GM18502 (cell line): Measurements from ENCODE around the gene LRRC8D.

ENCODE experiments used
- ATAC-seq: cut with Tn5 transposase; IDR thresholded peaks from one replicate; pipeline ENCODE4 v1.9.1; 2021; ENCODE audit warnings: mild to moderate bottlenecking; ENCODE audit not compliant: unreplicated experiment, poor library complexity

Gene LRRC8D

DNA sequence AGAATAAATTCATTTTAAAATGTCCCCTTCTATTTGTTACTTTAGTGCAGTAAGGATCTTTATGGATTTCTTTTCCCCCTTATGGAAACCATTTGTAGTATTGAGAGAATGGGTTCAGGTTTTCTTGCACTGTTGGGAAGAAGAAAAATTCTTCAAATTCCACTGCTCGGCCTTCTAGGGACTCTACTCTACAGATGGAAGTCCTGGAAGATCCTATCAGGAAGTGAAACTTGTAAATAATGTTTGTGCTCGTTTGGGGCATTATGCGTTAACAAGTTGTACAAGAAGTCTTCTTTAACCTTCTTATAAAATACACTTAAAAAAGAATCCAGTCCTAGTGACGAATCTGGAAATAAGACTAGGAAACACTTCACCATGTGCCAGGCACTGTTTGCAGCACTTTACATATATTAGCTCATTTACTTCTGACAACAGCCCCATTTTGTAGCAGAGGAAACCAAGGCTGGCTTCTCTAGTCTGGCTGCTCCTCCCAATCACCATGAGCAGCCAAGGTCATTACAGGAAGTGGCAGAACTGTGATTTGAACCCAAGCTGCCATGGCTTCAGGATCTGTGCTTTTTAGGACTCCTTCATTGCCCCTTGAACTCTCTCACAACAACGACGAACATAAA is 11.8 kb downstream of the LRRC8D start:
- ATAC-seq, result no peak

DNA sequence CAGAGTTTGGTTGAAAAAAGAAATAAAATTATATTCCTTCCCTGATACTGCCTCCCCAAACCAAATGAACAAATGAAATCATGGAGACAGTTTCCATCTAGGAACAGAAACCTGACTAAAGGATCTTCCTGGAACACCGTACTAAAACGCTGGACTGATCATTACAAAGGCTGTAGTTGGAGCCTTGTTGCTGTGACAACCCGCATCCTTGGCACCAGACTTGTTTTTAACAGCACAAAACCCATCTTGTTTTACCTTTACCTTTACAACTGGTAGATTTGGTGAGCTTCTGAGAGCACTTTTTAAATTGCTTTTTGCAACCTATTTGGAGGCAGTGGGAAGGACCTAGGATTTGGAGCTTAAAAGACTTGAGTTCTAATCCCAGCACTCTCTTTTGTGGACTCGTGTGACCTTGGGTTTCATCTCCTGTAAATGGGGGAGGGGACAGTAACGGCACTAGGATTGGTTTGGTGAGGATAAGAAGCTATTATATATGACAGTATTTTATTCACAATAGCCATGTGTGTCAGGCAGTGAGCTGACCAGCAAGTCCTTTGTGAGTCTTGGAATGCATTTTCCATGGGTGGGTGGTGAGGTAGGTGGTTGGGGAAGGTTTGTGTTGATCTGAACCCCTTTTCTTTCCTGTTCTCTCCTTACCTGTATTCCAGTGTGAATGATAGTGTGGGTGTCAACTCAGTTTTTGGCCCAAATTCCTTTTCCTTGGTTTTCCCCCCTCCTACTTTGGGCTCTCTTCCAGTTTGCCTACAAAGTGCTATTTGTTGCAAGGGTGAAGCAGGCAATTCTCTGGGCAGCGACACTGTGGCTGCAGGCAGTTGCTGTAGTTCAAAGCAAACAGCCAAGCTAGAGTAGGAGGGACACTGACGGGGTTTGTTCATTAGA is 12.6 kb downstream of the LRRC8D start:
- no peak for ATAC-seq

DNA sequence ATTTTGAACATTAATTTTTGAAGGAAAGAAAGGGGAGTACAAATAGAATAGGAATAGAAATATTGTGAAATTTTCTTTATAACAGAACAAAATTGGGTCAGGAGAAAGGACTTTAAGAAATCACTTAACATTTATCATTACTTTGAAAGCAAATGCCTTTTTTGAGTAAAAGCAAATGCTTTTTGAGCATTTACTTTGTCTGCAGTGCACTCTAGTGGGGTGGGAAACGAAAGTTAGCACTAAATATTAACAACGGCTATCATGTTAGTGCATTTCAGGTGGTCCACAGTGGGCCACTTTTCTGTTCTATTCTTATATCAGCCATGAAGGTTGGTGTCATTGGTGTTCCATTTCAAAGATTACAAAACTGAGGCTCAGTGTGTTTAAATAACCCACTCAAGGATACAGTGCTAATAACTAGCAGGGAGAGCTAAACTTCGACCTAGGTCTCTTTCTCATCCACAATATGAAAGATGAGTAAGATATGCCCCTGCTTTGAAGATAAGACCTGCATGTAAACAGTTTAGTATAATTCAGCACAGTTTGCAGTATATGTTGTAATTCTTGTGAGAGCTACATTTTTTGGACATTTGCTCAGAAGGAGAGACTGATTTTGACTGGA is 13.4 kb downstream of the LRRC8D start:
- ATAC-seq, result no peak

DNA sequence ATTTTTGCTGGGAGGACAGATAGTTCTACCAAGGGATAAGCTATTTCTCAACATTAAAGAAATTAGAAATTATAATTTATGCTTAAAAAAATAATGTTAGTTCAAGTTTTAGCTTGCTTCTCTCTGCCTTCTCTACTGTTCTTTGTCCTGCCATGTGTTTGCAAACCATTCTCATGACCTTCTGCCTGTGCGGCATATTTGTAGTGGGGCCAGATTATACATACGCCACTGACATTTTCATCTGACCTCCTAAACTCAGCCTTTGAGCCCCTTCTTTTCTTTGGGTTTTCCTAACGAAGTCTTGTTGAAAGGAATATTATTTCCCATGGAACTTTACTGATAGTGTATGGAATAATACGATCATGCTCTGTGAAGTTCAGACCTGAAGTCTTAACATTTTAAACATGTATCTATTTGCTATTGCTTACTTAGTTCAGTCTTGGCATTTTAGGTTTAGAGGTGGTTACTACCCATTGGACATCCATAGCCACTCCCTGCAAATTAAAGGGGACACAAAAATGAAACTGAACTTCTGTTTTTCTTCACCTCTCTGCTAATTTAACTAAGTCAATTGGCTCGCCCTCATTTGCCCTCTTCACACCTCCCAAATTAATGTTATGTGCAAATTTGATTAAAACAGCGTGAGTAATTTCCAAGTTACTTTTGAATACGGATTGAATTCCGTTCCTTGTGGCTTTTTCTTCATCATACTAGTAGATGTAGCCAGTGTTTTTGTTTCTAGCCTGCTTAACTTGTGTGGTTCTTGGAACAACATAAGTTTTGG is 15.6 kb downstream of the LRRC8D start:
- no peak for ATAC-seq

DNA sequence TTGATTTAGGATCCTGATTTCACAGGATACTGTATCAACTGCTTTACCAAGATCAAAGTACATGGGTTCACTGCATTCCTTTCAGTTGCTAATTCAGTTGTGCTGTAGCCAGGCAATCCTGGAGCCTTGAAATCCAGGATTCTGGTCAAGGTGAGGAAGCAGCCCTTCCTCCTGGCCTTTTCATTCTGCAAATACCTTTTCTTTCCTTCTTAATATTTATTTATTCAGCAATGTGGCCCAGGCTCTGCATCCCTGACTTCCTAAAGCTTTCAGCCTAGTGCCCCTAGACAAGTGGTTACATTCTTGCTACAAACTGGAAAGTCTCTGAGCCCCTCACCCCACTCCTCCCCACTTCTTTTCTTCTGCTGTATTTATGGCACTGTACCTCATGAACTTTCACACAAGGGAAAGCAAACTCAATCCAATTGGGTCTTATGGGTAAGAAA is 16.2 kb downstream of the LRRC8D start:
- no peak for ATAC-seq

DNA sequence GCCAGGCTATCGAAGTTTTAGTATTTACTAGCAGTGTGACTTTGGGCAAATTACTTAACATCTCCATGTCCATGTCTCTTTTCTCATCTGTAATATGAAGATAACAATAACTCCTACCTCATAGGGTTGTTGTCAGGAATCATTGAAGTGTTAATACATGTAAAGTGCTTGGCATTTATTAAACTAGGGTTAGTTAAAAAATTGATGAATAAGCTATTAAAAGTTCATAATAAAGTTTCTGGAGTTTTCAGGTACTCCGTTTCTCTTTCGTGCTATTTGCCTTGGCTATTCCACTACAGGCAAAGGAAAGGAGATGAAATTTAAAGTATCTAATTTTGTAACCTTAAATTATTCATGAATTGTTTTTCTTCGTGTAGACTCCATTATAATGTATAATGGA is 16.7 kb downstream of the LRRC8D start:
- no peak for ATAC-seq

DNA sequence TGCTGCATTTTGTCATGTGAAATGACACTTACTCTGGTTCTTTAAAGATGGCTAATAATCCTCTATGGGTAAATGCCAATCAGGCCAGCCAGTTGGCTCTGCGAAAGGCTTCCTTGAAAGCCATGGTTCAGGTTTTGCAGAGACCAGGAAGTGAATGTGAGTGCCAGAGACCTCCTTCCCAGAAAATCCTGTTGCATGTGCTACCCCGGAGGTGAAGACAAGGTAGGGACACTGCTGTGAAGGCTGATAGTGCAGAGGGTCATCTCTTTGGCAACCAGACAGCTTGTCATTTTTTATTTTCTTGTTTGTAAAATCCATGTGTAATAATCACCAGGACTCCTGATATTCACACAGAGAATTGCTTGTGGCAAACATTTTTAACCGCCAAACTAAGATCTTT is 18.7 kb downstream of the LRRC8D start:
- no peak for ATAC-seq

DNA sequence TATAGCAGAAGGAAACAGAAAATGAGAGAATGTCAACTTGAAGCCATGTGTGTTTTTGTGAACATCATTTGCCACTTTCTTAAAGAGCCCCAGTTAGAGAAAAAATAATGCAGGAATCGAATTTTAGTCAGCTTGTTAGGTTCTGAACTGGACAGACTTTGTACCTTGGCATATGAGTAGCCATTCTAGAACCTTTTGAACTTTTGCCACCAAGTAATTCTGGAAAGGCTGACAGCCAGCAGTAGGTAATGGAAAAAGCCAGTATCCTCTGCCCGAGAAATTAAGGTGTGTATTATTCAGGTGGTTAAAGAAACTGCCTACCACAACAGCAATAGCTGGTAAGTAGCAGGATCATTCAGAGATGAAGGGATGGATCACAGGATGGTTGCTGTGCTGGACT is 20.7 kb downstream of the LRRC8D start:
- ATAC-seq, result no peak

DNA sequence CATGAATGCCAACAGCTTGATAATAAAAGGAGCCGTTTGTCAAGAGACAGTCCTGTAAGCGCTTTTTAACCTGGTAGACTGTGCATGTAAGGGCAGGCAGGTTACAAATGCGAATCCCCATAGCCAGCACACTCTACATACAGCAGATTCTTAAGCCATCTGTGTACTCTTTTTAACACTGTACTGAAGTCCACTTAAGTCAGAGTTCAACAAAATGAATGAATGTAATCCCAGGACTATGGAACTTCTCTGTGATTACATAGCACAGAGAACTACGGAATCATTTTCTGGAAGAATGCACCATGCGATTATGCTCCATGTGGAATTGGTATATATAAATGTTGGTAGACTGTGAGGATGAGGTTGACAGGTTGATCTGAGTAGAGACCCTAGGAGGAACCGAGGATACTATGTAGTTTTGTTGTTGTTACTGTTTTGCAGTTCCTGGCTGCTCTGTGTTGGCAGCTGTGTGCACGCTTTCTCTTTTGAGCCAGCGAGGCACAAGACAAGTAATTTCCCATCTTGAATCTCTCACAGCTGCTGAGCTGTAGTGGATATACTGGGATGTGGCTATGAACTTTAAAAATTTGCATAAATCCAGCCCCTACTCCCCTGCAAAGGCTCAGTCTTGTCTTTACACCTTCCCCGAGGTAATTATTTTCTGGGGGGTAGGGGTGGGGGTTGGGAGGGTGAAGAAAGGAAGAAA is 21.9 kb downstream of the LRRC8D start:
- peak; percentile 53 for ATAC-seq

DNA sequence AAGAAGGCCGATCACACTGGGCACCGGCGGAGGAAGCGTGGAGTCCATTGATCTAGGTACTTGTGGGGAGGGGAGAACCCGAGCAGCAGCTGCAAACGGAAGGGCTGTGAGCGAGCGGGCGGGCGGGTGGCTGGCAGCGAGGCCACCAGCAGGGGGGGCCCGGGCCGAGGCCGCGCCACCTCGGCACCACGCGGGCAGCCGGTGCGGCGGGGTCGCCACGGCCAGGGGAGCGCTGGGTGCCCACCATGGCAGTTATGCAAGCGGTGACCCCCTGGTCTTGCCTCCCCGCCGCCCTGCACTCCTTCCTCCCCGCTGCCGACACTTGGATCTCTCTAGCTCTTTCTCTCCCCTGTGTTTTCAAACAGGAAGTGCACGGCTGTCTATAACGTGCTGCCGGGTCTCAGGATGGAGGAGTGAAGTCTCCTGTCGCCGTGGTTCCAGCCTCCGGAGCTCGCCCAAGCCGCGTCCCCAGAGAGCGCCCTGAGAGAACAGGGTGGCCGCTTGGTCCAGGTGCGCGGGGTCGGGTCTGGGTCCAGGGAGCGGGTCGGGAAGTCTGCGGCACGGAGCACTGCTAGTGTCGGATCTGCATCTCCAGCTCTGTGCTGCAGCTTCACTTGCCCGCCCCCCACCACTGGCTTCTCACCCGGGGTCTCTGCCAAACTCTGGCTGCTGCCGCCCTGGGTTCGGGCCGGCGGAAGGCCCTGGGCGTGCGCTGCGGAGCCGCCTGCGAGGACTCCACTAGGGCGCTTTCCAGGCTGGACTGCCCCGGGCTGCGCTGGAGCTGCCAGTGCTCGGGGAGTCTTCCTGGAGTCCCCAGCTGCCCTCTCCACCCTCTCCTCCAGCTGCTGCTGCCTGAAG is 22.7 kb downstream of the LRRC8D start:
- peak; percentile 91 for ATAC-seq

DNA sequence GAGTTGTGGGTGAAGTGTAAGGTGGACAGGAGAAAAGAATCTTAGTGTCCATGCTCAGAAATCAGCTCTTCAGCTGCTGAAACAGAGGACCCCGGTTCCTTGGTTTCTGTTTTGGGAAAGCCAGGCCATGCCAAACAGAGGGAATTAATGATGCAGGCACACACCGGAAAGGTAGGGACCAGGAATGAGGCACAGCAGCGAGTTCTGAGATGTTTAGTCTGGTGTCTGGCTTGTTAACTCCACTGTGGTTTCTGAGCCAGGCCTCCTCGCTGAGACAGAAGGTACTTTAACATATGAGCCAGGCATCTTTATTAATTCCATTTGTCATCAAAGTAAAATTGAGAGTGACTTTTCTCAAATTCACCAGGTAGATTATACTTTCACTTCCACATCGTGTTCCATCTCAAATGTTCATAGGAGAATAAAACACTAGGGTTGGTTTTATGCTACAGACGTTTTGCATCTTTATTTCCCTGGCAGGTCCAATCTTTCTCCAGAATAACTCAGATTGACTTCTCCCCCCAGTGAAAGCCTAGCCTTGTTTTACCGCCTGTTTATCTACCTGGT is 23.5 kb downstream of the LRRC8D start:
- no peak for ATAC-seq

DNA sequence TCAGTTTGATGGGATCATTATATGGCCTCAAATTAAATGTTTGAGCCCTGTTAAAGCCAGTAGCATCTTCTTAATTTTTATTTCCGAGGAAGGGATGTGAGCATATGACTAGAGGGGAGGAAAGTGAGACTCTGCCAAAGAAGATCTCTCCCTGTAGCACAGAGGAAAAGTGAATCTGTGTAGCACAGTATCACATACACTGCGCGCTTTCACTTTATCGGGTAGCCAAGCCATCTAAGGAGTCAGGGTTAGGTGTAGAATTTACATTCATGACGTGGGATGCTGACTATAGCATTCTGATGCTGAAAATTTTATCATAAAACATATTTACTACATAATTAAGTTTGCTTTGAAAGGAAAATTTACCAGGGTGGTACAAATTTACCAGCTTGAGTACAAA is 24.0 kb downstream of the LRRC8D start:
- no peak for ATAC-seq

DNA sequence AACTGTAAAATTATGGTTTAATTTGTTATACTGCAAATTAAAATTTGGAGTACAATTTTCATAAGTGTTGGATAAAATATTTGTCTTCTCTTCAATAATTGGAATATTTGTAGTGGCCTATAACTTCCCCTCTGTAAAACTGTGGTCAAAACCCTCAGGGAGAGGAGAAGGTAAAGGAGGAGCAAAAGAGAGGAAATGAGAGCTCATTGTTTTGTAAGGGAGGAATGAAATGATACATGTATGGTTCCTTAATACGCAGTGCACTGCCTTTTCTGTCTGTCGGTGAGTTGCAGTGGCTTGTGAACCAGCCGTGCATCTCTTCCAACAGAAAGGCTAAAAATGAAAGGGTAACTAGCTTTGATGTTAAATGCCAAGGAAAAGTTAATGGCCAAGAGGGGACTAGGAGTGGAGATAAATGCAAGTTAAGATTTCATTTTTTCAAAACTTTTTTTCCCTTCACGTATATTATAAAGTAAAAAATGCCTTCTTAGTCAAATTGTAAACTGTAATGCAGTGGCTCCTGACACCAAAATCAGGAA is 26.4 kb downstream of the LRRC8D start:
- no peak for ATAC-seq

DNA sequence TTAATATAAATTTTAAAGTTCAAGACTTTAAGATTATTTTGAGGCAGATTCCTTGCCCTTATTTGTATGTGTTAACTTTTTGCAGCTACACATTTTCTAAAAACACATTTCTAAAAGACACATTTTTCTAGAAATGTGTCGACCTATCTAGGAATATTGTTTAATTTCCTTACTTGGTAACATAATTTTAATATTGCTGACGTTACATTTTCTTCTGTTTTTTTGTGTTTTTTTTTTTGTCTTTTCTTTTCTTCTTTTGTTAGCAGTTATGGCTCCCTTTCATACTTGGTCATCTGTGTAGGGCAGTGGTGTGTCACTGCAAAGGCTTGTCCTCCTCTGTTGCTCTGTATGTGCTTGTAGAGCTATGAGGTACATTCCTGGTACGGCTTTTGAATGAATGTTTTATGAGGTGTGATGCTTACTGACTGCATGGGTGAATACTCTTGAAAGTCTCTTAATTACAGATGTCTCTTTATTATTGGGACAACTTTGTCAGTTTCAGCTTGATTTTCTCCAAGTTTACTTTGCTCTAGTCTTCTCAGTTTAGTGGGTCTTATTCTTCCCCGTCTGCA is 30.1 kb downstream of the LRRC8D start:
- ATAC-seq, result no peak

DNA sequence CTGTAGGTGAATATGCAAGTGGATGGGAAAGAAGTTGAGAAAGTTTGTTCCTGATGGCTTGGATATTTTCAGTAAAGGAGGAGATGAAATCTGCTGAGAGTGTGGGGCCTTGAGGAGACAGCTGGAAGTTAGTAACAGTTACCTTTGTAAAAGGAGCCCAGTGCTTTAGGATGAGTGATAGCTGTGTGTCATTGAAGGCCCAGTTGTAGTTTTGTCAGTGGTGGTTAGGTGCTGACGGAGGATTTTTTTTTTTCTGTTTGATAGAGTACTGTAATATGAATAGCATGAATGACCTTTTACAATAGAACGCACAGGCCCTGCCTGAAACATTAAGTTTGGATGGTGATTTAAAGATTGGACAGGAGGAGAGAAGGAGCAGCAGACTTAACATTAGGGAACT is 33.3 kb downstream of the LRRC8D start:
- no peak for ATAC-seq

DNA sequence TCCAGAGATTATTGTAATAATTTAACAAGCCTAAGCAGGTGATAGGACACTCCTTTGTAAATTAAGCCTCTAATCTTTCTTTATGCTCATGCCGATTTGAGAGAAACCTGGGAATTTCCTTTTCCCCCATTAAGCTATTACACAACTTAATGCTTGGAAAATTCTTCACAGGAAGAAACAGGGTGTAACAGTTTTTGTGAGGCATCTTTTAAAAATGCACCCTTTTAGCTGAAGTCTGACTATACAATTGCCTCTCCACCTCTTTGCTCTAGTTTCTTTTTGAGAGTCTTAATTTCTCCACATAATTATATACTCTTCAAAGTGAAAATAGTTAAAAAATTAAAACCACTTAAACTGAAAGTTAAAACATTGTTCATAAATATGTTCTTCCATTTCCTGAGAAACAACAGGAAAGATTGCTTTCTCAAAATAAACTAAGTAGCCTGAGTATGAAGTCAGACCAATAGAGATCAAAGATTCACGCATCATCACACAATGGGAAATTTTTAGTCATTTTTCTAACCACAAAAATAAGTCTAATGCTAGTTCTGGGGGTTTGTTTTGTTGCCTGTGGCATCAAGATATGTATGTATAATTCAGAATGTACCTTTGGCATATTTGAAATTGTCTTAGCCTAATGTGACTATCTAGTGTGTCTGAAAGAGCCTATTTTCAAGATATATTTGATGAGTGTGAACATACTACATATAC is 34.7 kb downstream of the LRRC8D start:
- peak; percentile 90 for ATAC-seq

DNA sequence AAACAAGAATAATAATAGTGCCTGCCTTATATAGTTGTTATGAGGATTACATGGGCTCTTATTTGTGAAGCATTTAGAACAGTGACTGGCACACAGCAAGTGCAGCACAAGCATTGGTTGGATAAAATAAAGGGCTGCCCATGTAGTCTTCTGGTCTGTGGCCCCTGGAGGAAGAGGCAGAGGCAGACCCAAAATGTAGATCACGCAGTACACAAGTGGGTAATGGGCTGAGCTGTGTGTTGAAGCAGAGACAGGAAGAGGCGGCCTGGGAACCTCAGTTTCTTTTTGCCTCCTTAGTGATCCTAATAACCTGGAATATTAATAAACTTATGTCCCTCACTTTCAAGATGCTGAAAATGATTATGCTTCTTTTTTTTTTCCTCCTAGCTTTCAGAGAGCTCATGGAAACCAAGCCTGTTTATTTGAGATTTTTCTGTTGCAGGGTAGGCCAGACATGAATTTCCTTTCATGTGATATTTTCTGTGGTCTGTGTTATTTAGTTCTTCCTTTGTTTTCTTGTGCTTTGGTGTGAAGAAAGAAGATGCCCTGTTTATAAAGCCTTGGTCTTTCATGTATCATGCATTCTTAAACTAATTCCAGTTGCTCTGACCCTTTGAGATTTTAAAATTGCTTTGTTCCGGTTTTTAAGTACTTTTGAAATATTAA is 42.5 kb downstream of the LRRC8D start:
- no peak for ATAC-seq
